ENCODE data around the gene PPOX.

DNA sequence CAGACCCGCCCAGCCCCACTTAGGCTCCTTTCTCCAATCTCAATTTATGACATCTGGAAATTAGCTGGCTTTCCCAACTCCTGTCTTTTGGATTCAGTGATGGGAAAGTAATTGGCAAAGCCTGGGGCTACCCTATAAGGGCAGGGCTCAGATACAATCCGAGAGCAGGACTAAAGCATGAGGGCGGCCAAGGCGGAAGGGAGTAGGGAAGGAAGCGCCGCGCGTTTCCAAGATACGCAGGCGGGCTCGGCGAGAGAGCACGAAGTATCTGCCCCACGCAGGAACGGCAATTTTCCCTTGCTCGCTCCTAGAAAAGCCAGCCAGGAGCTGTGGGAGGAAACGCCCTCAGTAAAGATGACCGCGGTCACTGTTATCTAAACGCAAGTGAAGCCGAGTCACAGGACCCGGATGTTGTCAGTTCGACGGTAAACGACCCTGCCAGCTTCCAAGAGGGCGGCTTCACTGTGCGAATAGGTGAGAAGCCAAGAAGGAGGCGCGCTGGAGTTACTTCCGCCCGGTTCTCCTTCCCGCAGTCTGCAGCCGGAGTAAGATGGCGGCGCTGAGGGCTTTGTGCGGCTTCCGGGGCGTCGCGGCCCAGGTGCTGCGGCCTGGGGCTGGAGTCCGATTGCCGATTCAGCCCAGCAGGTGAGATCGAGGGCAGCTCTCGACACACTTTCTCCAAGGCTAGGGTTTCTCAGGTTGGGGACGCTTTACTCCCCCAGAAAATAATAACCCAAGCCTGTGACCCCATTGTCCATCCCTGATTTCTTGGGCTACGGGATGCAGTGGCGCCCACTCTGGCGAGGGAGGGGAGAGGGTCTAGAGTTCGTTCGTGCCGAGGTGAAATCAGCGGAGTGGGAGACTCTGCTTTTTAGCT, 35.8 kb downstream of the PPOX start, which contains the start of gene NDUFS2:
- TF ChIP-seq RCOR1 (IDR thresholded peaks at IDR 0.05; ENCODE audit: low read length), result peak; percentile 44; the same call in 1 of the 2 replicates
- TF ChIP-seq, protein P1, sequence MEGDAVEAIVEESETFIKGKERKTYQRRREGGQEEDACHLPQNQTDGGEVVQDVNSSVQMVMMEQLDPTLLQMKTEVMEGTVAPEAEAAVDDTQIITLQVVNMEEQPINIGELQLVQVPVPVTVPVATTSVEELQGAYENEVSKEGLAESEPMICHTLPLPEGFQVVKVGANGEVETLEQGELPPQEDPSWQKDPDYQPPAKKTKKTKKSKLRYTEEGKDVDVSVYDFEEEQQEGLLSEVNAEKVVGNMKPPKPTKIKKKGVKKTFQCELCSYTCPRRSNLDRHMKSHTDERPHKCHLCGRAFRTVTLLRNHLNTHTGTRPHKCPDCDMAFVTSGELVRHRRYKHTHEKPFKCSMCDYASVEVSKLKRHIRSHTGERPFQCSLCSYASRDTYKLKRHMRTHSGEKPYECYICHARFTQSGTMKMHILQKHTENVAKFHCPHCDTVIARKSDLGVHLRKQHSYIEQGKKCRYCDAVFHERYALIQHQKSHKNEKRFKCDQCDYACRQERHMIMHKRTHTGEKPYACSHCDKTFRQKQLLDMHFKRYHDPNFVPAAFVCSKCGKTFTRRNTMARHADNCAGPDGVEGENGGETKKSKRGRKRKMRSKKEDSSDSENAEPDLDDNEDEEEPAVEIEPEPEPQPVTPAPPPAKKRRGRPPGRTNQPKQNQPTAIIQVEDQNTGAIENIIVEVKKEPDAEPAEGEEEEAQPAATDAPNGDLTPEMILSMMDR (IDR thresholded peaks at IDR 0.05), result peak; percentile 49
- no peak for TF ChIP-seq FOXM1 (IDR thresholded peaks at IDR 0.05; ENCODE audit: low read depth)
- TF ChIP-seq JUND (IDR thresholded peaks at IDR 0.05), result no peak
- TF ChIP-seq POLR2AphosphoS5 (IDR thresholded peaks at IDR 0.05; ENCODE audit: low read depth, low read length), result peak; percentile 94
- peak; percentile 92 for TF ChIP-seq GABPA (IDR thresholded peaks at IDR 0.05; ENCODE audit: low read depth)
